Measurements from ENCODE around the gene GALNT17. TPM values are rescaled to one million over a fixed set of nuclear protein-coding genes. Genes with fewer than 3 reads are reported as not detected.

GALNT17 gene
- total RNA-seq, 2 experiments from 2014 or later = not detected

DNA sequence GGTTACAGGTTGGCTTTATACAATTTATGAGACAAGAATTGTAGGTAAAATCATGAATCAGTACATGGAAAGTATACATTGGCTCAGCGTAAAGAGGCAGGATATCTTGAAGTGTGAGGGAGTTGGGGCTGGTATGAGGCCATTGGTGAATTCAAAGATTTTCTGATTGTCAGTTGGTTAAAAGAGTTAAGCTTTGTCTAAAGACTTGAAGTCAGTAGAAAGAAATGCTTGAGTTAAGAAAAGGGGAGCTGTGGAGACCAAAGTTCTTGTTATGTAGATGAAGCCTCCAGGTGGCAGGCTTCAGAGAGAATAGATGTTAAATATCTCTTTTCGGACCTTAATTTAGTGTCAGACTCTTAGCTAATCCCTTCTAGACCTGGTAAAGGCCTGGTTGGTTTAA, 341.0 kb downstream of the GALNT17 start:
- H3K27ac Mint-ChIP-seq = no peak overlapping the region

GRCh38 chr7:71473366-71473967, 341.5 kb downstream of the GALNT17 start:
- Mint-ChIP-seq H3K27ac (no peak overlapping the region), H3K36me3 (ENCODE audit: low read depth) (no peaks in the 10 kb centered on the region), H3K4me3 (no peak overlapping the region), H3K27me3 (no peaks in the 10 kb centered on the region), H3K4me1 (no peaks in the 10 kb centered on the region), H3K9me3 (peaks cover 13% of the 10 kb centered on the region)
- DNase-seq = no peak
- ChIA-PET POLR2A (no interaction called here), CTCF (no interaction called here)

More for the DNA sequence above, 341.0 kb downstream of the GALNT17 start:
- Mint-ChIP-seq H3K4me3 (no peak overlapping the region), H3K9me3 (peaks cover 13% of the 10 kb centered on the region), H3K36me3 (ENCODE audit: low read depth) (no peaks in the 10 kb centered on the region), H3K27me3 (no peaks in the 10 kb centered on the region), H3K4me1 (no peaks in the 10 kb centered on the region)
- CTCF ChIA-PET = no interaction called here
- no peak for DNase-seq
- POLR2A ChIA-PET = no interaction called here

GRCh38 chr7:71477441-71477840, 345.5 kb downstream of the GALNT17 start:
- Mint-ChIP-seq H3K27me3 (no peaks in the 10 kb centered on the region), H3K4me3 (no peak overlapping the region), H3K36me3 (ENCODE audit: low read depth) (no peaks in the 10 kb centered on the region), H3K27ac (no peak overlapping the region), H3K4me1 (no peaks in the 10 kb centered on the region), H3K9me3 (peaks cover 21% of the 10 kb centered on the region)
- no peak for DNase-seq
- POLR2A ChIA-PET = no interaction called here
- CTCF ChIA-PET = no interaction called here

DNA sequence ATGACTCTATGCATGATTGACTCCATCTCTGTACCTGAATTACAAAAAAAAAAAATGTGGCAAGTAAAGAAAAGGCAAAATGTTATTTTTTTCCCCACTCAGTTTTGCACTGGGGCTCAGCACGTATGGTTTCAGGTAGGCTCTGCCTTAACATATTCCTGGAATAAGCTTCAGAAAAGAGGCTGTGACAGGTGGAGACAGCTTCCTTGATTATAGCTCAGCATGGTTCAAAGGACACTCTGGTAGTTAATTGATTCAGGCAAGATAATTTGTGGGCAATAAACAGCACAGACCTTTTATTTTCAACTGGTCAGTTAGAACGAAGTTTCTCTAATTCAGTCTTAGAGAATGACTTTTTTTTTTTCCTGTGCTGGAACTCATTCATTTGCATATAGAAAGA, 347.3 kb downstream of the GALNT17 start:
- Mint-ChIP-seq H3K4me1 (no peaks in the 10 kb centered on the region), H3K27me3 (no peaks in the 10 kb centered on the region), H3K36me3 (ENCODE audit: low read depth) (no peaks in the 10 kb centered on the region), H3K9me3 (peaks cover 19% of the 10 kb centered on the region), H3K27ac (no peak overlapping the region), H3K4me3 (no peak overlapping the region)
- DNase-seq = no peak
- POLR2A ChIA-PET = no interaction called here
- CTCF ChIA-PET = interaction anchor here (0.6 kb wide), 1 partner anchor 57 kb away, joined by 3 read pairs; no protein-coding TSS in a partner anchor

- DNase-seq = no peak
- Mint-ChIP-seq H3K27ac (no peak overlapping the region), H3K9me3 (peaks cover 21% of the 10 kb centered on the region), H3K27me3 (no peaks in the 10 kb centered on the region), H3K4me3 (no peak overlapping the region), H3K36me3 (ENCODE audit: low read depth) (no peaks in the 10 kb centered on the region), H3K4me1 (no peaks in the 10 kb centered on the region)
- POLR2A ChIA-PET = no interaction called here
- CTCF ChIA-PET = no interaction called here
Measured at GRCh38 chr7:71480791-71481190, 348.8 kb downstream of the GALNT17 start.

DNA sequence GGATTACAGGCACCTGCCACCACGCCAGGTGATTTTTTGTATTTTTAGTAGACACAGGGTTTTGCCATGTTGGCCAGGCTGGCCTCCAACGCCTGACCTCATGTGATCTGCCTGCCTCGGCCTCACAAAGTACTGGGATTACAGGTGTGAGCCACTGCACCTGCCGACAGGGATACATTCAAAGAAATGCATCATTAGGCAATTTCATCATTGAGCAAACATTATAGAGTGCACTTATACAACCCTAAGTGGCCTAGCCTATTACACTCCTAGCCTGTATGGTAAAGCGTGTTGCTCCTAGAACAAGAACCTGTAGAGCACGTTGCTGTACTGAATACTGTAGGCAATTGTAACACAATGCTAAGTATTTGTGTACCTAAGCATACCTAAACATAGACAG, 350.3 kb downstream of the GALNT17 start:
- ChIA-PET CTCF (interaction anchor here (0.7 kb wide), 1 partner anchor 1951 kb away, joined by 3 read pairs; no protein-coding TSS in a partner anchor), POLR2A (no interaction called here)
- Mint-ChIP-seq H3K27me3 (no peaks in the 10 kb centered on the region), H3K36me3 (ENCODE audit: low read depth) (no peaks in the 10 kb centered on the region), H3K9me3 (peaks cover 21% of the 10 kb centered on the region), H3K27ac (no peak overlapping the region), H3K4me3 (no peak overlapping the region), H3K4me1 (no peaks in the 10 kb centered on the region)
- no peak for DNase-seq

GRCh38 chr7:71484380-71484779, 352.4 kb downstream of the GALNT17 start:
- ChIA-PET CTCF (no interaction called here), POLR2A (no interaction called here)
- no peak overlapping the region for H3K27ac Mint-ChIP-seq
- H3K9me3 Mint-ChIP-seq = peaks cover 23% of the 10 kb centered on the region
- H3K27me3 Mint-ChIP-seq = no peaks in the 10 kb centered on the region
- H3K4me1 Mint-ChIP-seq = no peaks in the 10 kb centered on the region
- H3K4me3 Mint-ChIP-seq = no peak overlapping the region
- no peaks in the 10 kb centered on the region for H3K36me3 Mint-ChIP-seq (ENCODE audit: low read depth)
- DNase-seq = no peak

- POLR2A ChIA-PET = no interaction called here
- Mint-ChIP-seq H3K27me3 (no peaks in the 10 kb centered on the region), H3K36me3 (ENCODE audit: low read depth) (no peaks in the 10 kb centered on the region), H3K27ac (no peak overlapping the region), H3K9me3 (peaks cover 22% of the 10 kb centered on the region), H3K4me3 (no peak overlapping the region), H3K4me1 (no peaks in the 10 kb centered on the region)
- CTCF ChIA-PET = no interaction called here
- DNase-seq = no peak
Measured at GRCh38 chr7:71485586-71485985, 353.6 kb downstream of the GALNT17 start.

- Mint-ChIP-seq H3K36me3 (ENCODE audit: low read depth) (no peaks in the 10 kb centered on the region), H3K4me1 (no peaks in the 10 kb centered on the region), H3K27me3 (no peaks in the 10 kb centered on the region), H3K9me3 (peaks cover 25% of the 10 kb centered on the region), H3K27ac (no peak overlapping the region), H3K4me3 (no peak overlapping the region)
- DNase-seq = no peak
- CTCF ChIA-PET = no interaction called here
- POLR2A ChIA-PET = no interaction called here
Measured at GRCh38 chr7:71486414-71486813, 354.5 kb downstream of the GALNT17 start.

DNA sequence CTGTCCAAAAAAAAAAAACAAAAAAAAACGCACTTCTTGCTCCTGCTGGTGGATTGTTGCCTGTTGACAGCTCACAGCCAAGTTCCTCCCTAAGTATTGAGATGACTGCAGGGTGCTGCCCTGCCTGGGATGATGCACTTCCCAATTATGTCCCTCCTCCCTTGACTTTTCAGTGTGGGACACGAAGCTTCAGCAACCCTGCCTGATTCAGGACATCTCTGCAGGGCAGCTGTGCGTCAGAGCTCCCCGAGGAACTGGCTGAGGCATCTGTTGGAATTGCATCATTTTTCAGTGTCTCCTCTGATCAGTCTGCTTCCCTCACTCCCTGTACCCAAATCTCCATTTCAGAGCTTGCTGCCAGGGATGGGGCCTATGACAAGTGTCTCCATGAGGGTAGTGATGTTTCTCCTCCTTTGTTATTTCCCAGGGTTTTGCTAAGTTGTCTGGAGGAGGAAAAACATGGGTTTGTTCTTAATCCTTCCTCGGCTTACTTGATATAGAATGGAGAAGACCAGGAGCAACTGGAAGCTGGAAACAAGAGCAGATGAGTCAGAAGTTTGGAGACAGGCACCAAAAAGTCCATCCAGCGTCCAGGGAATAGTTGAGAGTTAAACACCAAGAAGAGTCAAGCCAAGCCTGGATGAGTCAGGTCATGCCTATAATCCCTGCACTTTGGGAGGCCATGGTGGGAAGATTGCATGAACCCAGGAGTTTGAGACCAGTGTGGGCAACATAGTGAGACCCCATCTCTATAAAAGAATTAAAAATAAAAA, 355.1 kb downstream of the GALNT17 start:
- Mint-ChIP-seq H3K4me3 (no peak overlapping the region), H3K9me3 (peaks cover 23% of the 10 kb centered on the region), H3K4me1 (no peaks in the 10 kb centered on the region), H3K27me3 (no peaks in the 10 kb centered on the region), H3K27ac (no peak overlapping the region), H3K36me3 (ENCODE audit: low read depth) (no peaks in the 10 kb centered on the region)
- ChIA-PET CTCF (no interaction called here), POLR2A (no interaction called here)
- DNase-seq = no peak

GRCh38 chr7:71488308-71488707, 356.4 kb downstream of the GALNT17 start:
- ChIA-PET POLR2A (no interaction called here), CTCF (no interaction called here)
- H3K9me3 Mint-ChIP-seq = peaks cover 28% of the 10 kb centered on the region
- no peaks in the 10 kb centered on the region for H3K36me3 Mint-ChIP-seq (ENCODE audit: low read depth)
- H3K27me3 Mint-ChIP-seq = no peaks in the 10 kb centered on the region
- no peak for DNase-seq
- H3K27ac Mint-ChIP-seq = no peak overlapping the region
- H3K4me1 Mint-ChIP-seq = no peaks in the 10 kb centered on the region
- H3K4me3 Mint-ChIP-seq = no peak overlapping the region

GRCh38 chr7:71491336-71491735, 359.4 kb downstream of the GALNT17 start:
- Mint-ChIP-seq H3K9me3 (peaks cover 26% of the 10 kb centered on the region), H3K4me1 (no peaks in the 10 kb centered on the region), H3K27me3 (no peaks in the 10 kb centered on the region), H3K36me3 (ENCODE audit: low read depth) (no peaks in the 10 kb centered on the region), H3K27ac (no peak overlapping the region), H3K4me3 (no peak overlapping the region)
- DNase-seq = no peak
- POLR2A ChIA-PET = no interaction called here
- CTCF ChIA-PET = no interaction called here

GRCh38 chr7:71495828-71496227, 363.9 kb downstream of the GALNT17 start:
- Mint-ChIP-seq H3K4me3 (no peak overlapping the region), H3K27me3 (no peaks in the 10 kb centered on the region), H3K9me3 (peaks cover 29% of the 10 kb centered on the region), H3K36me3 (ENCODE audit: low read depth) (no peaks in the 10 kb centered on the region), H3K27ac (no peak overlapping the region), H3K4me1 (no peaks in the 10 kb centered on the region)
- ChIA-PET POLR2A (no interaction called here), CTCF (no interaction called here)
- no peak for DNase-seq

DNA sequence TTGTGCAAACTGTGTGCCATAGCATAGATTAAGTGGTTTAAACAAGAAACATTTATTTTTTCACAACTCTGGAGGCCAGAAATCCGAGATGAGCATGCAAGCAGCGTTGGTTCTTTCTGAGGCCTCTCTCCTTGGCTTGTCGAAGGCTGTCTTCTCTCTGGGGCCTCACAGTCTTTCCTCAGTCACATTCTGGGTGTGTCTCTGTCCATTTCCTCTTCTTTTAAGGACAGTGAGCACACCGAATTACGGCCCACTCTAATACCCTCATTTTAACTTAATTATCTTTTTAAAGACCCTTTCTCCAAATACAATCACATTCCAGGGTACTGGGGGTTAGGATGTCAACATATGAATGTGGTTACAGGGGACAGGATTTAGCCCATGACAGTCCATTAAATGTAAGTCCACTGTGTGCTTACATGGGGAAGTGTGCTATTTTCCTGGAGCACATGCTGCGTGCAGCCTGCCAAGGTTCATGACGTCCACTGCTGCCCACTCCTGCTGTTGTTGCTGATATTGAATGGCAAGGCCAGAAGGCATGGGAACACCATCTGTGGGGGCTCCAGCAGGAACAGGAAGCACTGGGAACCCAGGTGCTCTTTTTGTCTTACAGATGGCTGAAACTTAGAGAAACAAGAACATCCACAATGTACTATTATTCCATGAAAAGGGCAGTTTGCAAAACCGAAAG, 365.5 kb downstream of the GALNT17 start:
- Mint-ChIP-seq H3K27ac (no peak overlapping the region), H3K36me3 (ENCODE audit: low read depth) (no peaks in the 10 kb centered on the region), H3K9me3 (peaks cover 29% of the 10 kb centered on the region), H3K4me1 (no peaks in the 10 kb centered on the region), H3K4me3 (no peak overlapping the region), H3K27me3 (no peaks in the 10 kb centered on the region)
- ChIA-PET CTCF (no interaction called here), POLR2A (no interaction called here)
- no peak for DNase-seq

All from activated CD4-positive, alpha-beta memory T cell treated with anti-CD3 and anti-CD28 coated beads, Interleukin-2, amount 10 ng/mL, durations not matched to agents 7 days and 5 days (primary cell).